M059J (cell line): ENCODE measurements around the gene EFS. TPM values are rescaled to one million over a fixed set of nuclear protein-coding genes. Genes with fewer than 3 reads are reported as not detected.

ENCODE experiments used
- DNase-seq: peaks from one replicate; pipeline ENCODE4 v3.0.0-alpha.2; 2012; ENCODE audit warnings: low read depth
- total RNA-seq: library from RNA; depleted of rRNA; stranded (reverse); fragments of >200 nt; shearing (Covaris generic); gene quantifications from 2 replicates; pipeline ENCODE4 v1.2.3, GENCODE V29; 2014

The EFS gene
- total RNA-seq, 1 experiment from 2014 or later, result 0.12 TPM

DNA sequence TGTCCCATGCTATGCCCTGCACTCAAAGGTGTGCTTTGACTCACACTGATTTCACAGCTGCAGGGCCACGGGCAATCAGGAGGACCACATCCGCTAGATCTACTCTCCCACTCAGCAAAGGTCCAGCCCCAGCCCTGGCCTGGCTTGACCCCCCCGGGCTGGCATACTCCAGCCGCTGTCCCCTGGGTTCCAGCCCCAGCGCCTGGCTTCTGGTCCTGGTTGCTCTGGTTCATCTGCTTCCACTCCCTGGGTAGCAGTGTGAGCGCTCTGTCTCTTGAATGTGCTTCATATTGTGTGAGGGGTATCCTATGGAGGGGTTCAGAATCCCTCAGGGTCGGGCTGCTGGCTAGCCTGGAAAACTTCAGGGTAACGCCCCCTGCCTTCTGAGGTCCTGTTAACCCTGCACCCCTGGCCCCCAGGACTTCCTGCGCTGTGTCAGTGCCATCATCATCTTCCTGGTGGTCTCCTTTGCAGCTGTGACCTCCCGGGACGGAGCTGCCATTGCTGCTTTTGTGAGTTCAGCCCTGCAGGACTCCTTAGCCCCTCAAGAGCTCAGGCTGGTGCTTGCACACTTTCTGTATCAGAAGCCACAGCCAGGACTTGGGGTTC, 13.7 kb upstream of the EFS start:
- no peak for DNase-seq

DNA sequence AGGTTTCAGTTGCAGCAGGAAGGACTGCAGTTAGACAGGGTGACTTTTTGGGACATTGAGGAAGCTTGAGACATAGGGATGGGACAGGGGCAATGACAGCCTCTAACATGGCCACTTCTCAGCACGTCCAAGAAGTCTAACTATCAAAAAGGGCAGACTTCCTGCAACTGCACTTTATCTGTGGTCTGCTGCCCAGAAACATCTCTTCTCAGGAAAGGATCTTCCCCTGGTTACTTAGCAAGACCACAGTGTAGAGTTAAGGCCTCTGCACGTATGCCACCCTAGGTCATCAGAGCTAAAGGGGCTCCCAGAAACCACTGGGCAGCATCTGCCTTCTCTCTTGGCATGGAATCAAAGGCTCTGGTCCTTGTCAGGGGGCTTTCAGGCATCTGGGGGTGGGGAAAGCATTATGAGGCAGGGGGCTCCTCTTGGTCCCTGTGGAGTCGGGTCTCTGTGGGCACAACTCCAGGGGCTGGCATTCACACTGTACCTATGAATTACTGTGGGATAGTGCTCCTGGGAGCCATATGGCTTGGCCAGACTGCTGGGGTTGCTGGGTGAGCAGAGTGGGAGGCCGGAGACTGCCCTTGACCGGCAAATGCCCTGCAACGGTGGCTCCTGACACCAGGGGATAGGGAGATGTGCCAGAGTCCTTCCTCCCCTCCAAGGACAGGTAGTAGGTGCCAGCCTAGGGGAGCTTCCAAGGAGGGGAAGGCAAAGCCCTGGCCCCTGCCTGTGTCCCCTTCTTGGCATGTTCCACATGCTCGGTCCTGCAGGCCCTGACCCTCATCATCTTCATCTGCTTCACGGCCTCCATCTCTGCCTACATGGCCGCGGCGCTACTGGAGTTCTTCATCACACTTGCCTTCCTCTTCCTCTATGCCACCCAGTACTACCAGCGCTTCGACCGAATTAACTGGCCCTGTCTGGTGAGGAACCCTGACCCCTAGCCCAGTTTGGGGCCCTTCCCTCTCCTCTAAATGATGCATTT, 12.9 kb upstream of the EFS start:
- no peak for DNase-seq

DNA sequence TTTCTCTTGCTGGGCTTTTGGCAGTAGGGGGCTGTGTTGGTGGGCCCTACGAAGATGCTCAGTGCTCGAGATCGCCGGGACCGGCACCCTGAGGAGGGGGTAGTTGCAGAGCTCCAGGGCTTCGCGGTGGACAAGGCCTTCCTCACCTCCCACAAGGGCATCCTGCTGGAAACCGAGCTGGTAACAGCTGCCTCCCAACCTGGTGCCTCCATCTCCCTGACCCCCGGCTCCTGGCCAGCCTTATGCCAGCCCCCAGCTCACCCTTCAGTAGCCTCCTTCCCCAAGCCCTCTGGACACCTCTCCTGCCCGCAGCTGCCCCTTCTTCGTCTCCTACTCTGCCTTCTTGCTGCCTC, 12.2 kb upstream of the EFS start:
- no peak for DNase-seq

DNA sequence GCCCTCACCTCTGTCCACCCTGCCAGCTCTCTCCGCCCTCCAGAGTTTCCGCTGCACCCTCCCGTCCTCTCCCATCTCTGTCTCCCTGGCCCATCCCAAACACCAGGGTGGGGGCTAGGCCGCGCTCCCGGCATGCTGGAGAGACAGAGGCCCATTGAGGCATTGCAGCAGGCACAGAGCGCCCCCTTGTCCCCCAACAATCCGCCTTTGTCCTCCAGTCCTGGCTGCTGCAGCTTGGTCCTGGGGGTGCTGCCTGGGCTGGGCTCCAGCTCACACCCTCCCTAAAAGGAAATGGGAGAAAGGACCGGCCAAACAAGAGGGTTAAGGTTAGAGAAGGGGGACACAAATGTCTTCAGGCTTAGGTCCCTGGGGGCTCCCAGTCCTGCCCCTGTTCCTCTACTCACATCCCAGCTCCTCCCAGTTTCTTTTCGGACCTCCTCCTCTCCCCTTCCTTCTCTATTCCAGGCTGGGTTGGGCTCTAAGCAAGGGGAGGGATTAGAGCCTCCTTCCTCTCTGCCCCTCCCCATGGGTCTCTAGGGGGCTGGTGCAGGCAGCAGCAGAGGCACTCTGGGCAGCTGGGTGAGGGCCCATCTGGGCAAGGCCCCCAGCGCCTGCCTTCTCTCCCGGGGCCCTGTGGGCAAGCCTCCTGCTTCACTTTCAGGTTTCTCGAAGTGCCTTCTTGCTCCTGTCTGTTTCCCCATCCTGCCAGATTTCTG, 11.7 kb upstream of the EFS start, which contains the start of gene CMTM5:
CMTM5 (plus strand) TSS at position 565 of the 716 bp plus-strand sequence. CDS start 206 bp downstream, outside the sequence.
- DNase-seq, result no peak

- no peak for DNase-seq
Measured at GRCh38 chr14:23375527-23376251, 10.7 kb upstream of the EFS start.

DNA sequence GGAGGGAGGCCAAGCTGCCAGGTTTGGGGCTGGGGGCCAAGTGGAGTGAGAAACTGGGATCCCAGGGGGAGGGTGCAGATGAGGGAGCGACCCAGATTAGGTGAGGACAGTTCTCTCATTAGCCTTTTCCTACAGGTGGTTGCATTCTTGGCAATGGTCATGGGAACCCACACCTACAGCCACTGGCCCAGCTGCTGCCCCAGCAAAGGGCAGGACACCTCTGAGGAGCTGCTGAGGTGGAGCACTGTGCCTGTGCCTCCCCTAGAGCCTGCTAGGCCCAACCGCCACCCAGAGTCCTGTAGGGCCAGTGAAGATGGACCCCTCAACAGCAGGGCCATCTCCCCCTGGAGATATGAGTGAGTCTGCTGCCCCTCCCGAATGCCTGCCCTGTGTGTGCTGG, 8.1 kb upstream of the EFS start:
- no peak for DNase-seq

GRCh38 chr14:23372509-23372908, 7.5 kb upstream of the EFS start, which contains the start of gene IL25:
IL25 (plus strand) TSS chr14:23372809.
- no peak for DNase-seq

DNA sequence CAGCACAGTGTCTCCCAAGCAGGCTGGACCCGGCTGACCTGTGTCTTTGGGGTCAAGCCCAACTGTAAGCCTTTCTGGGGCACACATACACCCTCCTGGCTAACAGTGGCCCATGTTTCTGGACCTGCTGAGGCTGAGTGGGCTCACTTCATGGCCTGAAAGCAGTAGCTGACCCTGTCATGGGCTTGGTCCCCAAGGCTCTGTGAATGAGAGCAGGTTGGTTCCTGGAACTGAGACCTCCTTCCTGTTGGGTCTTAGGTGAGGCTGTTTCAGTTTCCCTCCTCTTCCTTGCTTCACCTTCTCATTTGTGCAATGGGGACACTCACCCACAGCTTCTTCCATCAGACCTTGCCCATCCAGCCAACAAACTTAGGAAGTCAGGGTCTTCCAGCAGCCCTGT, 6.9 kb upstream of the EFS start:
- DNase-seq, result no peak

DNA sequence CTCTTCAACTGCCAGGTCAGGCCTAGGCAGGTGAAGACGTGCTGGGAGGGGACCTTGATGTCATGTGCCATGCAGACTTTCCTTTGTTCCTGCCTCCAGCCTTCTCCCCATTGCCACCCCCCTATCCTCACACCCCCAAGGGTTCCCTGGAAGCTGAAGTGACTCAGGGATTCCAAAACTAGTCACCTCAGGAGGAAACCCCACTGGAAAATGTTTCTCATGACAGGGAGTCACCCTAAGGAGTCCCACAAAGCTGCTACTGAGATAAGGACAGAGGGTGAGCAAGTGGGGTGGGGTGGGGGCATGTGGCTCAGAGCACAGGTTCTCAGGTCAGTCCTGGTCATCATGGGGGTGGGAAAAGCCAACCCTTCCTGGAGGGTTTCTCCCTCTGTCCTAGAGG, 5.2 kb upstream of the EFS start:
- DNase-seq, result no peak

- DNase-seq, result no peak
Measured at GRCh38 chr14:23366426-23366921, 1.5 kb upstream of the EFS start.

GRCh38 chr14:23365732-23366425, 907 bp upstream of the EFS start:
- no peak for DNase-seq

DNA sequence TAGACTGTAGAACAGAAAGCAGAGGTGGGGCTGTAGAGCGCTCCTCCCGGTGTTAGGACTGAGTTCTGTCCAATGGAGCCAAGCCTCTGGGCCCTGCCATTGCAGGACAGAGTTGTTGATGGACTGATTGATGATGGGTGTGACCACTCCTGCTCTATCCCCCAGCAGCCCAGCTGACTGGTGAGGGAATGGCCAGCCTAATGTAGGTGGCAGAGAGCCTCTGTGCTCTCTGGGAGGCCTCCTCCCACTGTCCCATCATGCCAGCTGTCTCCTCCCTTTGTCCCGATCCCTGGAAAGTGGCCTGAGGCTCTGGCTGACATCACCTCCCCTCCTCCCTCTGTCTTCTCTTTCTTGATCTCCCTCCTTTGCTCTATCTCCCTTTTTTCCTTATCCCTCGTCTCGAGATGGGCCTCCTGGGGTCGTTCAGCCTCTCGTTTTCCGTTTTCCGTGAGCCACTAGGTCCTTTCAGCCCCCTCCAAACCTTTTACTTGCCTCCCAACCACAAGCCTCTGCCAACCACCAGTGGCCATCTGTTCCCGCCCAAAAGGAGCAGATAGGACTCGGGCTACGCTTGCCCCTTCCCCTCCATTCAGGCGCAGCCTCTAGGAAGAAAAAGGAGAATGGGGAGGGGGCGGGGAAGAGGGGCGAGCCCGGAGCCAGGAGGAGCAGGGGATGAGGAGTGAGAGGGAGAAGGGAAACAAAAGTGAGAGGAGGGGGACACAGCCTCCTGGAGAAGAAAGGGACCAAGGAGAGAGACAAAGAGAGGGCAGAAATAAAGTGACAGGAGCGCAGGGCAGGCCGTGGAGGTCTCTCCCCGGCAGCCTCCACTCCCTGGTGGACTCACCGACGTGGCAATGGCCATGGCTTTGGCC, 572 bp downstream of the EFS start:
- peak; percentile 20 for DNase-seq

GRCh38 chr14:23362200-23362599, 2.8 kb downstream of the EFS start:
- peak; percentile 8 for DNase-seq

- no peak for DNase-seq
Measured at GRCh38 chr14:23361763-23362162, 3.2 kb downstream of the EFS start.

DNA sequence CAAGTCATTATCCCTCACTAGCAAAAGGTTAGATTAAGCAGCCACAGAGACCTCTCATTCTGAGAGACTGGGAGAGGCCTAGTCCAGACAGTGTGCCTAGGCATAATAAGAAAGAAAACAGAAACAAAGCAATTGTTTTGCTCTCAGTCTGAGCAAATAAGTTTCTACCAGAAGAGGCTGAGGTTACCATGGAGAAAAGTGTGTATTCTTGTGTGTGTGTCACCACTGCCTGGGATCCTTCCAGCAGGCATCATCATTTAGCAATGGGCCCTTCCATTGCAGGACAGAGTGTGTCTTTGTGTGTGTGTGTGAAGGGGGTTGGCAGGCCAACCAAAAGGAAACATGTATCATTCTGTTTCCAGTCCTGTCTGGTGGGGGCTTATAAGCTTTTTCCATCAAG, 3.7 kb downstream of the EFS start:
- peak; percentile 30 for DNase-seq

- DNase-seq, result peak; percentile 16
Measured at GRCh38 chr14:23360496-23360895, 4.5 kb downstream of the EFS start.

DNA sequence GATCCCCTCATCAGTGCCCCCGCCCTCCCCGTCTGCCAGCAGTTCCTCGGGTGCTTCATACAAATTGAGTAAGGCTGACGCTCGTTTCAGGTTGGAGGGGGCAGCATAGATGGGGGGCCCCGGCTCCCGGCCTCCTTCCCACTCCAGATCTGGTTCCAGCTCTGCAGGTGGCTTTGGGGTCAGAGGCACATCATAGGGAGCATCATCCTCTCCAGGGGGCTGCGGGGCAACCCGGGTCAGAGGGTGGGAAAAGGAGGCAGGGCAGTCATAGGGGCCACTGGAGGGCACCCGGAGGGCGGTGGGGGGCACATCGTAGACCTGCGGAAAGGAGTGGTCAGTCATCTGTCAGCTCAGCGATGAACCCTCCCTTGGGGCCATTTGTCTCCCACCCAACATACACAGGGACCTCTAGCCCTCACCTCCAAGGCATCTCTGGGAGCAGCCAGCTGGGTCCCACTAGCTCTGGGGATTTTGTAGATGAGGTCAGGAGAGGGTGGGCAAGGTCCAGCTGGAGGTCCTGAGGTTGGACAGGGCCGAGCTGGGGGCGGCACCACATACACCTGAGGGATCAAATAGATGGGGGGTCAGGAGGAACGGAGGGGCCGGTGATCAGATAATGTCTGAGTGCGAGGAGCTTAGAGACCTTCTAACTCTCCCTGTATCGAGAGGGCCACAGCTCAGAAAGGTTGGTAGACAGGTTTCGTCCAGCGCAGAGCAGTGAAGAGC, 5.1 kb downstream of the EFS start:
- no peak for DNase-seq

DNA sequence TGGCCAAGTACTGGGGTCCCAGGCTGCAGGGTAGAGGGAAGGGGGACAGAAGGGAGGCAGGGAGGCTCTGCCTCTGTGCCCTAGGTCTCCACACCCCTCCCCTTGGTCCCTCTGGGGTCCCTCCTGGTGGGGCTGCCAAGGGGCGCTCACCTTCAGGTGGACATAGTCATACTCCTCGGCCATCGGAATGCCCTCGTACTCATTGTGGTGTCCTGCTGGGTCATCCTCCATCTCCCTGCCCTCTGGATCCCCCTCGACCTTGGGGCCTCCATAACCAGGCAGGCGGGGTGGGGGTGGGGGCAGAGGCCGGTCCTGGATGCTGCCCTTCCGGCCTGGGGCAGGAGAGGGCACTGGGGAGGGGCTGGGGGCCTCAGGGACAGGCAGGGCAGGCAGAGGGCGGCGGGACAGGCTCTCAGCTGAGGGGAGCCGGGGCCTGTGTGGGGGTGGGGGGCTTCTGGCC, 5.8 kb downstream of the EFS start:
- DNase-seq, result no peak

DNA sequence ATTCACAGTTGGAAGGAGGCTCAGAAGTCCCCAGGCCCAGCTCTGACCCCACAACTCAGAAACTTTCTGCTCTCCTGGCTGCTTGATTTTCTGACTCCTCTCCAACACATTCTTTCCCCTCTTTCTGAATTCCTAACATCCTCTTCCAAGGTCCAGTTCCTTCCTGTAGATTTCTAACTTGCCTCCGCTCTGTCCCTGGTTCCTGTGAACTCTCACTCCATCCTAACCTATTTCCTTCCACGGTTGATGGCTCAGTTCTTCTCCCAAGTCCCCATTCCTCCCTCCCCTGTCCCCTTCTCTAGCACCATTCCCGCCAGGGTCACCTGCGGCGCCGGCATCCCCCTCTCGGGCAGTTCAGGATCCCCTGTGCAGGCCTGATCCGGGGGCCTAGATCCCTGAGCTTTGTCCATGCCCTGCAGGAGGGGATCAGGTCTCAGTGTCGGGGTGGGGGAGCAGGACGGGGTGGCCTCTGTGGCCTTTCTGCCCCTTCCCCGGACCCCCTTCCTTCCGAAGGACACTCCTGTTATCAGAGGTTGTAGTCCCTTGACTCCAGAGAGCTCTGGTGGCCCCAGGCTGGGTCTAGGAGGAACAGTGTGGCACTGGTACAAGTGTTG, 6.3 kb downstream of the EFS start:
- no peak for DNase-seq
